HG03139 (cell line): ENCODE measurements around the gene ZC3H12C.

Experiments
- ATAC-seq: cut with Tn5 transposase; IDR thresholded peaks from one replicate; pipeline ENCODE4 v1.9.1; 2021; ENCODE audit not compliant: unreplicated experiment

The ZC3H12C gene

GRCh38 chr11:110076371-110076965 is 16.7 kb upstream of the ZC3H12C start:
- ATAC-seq = peak; percentile 38

GRCh38 chr11:110077346-110077745 is 15.8 kb upstream of the ZC3H12C start:
- peak; percentile 17 for ATAC-seq

DNA sequence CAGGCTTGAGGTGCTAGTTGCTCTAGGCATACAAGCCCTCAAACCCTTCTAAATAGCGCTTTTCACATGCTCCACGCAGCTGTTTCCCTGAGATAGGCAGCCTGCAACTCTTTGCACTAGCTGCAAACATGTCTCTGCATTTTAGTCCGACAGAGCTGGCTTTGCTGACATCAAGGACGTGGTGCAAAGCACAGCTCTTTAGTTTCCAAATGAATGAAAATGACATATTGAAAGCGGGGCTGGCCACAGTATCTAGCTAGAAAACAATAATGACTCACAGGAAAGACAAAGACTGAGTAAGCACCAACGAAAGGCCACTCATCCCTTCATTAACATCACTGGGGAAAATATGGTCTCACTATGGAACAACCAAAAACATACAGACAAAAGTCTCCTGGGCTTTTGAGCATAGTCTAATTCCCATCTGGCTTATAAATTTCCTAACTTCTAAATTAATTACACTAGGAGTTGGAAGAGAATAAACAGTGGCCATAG is 15.3 kb upstream of the ZC3H12C start:
- peak; percentile 78 for ATAC-seq

DNA sequence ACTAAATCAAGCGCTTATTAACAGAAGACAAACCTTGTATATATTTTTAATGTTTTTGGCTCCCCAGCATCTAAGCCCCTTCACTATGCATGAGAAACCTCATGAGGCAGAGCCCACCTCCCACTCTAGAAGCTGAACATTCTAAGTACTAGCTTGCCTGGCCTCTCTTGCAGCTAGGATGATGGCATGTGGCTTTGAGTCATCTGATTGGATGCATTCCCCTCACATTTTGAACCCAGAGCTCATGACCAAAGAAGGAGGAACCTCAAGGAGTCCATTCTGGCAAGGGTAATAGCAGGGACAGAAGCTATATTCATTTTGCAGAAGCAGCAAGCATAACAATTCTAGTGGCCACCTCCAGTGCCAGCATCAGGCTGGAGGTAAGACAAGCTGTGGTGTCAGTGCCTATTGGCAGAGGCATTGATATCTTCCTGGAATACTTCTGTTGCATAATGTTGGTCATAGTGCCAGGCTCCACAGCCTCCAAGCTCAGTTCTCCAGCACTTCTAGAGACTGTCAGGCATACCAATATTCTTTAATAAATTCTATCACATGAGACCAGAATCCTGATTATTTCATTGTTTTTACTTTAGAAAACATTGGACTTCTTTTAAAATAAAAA is 14.2 kb upstream of the ZC3H12C start:
- no peak for ATAC-seq

DNA sequence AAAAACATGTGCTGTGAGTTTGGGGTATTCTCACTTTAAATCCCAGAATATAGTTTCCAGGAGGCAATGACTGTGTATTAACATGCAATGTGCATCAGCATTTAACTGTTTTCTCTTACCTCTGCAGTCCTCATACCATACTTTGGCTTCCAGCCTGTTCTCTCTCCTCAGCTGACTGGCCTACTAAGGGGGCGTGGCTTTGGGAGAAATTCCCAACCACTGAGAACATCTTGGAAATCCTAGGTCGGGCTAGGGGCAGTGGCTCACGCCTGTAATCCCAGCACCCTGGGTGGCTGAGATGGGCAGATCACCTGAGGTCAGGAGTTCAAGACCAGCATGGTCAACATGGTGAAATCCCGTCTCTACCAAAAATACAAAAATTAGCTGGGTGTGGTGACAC is 13.5 kb upstream of the ZC3H12C start:
- ATAC-seq = no peak

- ATAC-seq = no peak
These were observed 11.5 kb upstream of the ZC3H12C start for GRCh38 chr11:110081462-110082376.

DNA sequence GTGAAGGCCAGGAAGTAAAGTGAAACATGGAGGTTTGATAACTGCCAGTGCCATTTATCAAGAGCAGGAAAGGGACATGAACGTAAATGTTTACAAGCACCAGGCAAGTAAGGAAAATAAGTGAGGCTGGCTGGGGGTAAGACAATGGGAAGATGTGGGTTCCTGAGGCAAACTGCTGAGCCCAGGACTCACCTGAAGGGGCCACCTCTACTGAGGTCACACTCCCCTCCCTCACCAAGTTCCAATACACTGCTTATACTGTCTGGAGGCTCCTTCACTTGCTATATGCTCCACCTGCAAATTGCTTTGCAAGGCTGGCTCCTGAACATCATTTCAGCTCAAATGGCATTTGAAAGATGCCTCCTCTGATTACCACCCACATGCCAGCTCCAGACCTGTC is 10.3 kb upstream of the ZC3H12C start:
- ATAC-seq = no peak

DNA sequence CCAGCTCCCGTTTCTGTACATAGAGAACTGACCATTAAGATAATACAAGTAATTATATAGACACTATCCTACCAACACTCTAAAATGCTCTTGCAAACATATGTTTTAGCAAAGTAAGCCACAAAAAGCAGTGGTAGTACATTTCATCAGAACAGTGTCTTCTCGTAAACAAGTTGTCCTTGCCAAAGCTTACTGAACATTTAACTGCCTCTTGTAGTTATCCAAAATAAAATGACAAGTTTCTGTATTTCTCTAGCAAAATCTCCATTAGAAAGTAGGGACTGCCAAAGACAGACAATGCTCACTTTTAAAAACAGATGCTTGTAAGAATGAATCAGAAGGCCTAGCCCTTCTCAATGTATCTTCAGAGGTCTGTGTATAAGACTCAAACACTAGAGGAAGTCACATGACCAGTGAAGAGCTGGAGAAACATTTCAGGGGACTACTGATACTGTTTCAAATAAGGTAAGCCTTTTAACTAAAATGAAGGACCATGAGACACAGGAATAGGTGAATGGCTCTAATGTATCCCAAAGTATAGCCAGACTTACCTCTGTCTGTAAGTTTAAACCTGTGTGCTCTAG is 7.8 kb upstream of the ZC3H12C start:
- ATAC-seq = no peak

DNA sequence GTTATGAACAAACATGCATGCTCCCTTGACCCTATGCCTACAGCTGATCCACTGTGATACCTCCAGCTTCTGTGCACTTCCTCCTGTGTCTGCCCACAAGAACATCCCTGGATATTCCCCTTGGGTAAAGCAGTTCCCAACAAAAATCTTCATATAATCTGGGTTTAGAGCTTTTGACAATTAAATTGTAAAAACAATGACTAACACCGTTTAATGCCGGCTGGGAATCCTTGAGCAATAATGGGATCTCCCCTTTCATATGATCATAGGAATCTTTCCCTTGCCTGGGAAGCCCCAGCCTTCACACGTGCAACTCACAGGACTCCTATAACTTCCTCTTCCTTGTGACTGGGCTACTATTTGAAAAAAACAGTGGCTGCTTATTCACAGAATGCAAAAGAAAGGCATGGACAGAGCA is 6.3 kb upstream of the ZC3H12C start:
- ATAC-seq = no peak

GRCh38 chr11:110087812-110088534 is 5.2 kb upstream of the ZC3H12C start:
- ATAC-seq = no peak

DNA sequence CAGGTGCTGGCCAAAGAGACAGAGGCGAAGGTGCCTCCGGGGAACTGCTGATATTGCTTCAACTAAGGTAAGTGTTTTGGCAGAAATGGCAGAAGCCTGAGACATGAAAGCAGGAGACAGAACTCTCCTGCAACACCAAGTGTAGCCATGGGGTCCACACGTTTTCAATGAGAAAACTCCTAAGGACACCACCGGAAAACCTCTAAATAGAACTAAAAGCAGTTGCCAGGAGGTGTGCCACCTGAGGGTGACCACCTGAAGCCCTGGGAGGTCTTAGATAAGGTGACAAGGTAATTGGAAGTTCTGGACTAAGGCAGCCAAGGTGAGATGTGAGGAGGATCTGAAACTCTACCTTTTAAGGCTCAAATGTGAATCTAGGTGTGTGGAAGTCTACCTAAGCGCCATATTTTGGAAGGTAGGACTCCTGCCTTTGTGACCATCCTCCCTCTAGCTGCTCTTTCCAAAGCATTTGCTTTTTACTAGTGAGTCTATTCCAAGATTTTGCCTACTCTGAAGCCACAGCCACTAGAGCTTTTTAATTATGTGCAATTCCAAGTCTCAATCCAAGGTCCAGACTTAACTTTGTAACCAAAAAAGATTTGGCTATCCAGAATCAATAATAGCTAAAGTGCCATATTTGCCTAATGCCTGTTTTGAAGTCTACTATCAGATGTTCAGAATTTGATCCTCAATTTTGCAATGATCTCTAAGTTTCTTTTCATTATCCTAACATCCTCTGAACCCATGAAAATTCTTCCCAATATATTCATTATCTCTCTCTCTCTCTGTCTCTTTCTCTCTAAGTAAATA is 4.5 kb upstream of the ZC3H12C start:
- ATAC-seq = no peak

- ATAC-seq = no peak
These were observed 3.4 kb upstream of the ZC3H12C start for GRCh38 chr11:110089617-110090282.

DNA sequence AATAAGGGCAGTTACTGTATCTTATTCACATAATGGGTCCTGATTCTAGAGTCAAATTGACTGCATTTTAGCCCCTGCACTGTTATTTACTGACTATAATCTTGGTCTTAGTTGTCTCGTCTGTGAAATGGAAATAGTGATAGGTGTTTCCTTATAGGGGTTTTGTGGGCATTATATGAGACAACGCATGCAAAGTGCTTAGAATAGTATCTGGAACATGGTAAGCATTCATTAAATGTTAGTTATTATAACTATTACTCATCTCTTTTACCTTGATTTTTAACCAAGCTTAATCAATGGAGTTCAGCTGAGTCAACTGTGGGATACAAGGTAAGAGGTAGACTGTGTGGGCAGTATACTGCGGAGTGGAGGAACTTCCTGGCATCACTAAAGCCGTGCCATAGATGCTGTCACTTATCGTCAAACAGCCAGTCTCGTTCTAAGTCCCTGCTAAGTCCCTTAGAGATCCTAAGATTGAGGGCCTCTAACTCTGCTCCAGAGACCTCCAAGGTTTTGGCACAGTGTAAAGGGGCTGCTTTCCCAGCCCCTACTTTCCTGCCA is 2.6 kb upstream of the ZC3H12C start:
- ATAC-seq = no peak

DNA sequence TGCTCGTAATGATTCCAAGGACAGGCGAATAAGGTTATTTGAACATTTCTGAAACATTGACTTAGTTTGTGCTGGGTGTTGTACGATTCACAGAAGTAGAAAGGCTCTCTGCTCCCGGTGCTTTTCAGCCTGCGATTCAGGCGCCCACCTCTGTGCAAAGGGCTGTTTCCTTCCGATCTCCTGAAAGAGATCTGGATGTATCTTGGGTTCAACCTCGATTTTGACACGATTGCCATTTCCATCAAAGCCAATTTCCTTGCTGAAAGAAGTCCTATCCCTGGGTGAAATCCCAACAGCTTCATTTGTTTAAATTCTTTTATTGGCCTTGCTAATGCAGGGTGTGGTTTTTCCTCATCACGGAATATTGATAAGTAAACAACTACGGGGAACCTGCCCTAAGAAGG is 1.1 kb upstream of the ZC3H12C start:
- ATAC-seq = no peak

DNA sequence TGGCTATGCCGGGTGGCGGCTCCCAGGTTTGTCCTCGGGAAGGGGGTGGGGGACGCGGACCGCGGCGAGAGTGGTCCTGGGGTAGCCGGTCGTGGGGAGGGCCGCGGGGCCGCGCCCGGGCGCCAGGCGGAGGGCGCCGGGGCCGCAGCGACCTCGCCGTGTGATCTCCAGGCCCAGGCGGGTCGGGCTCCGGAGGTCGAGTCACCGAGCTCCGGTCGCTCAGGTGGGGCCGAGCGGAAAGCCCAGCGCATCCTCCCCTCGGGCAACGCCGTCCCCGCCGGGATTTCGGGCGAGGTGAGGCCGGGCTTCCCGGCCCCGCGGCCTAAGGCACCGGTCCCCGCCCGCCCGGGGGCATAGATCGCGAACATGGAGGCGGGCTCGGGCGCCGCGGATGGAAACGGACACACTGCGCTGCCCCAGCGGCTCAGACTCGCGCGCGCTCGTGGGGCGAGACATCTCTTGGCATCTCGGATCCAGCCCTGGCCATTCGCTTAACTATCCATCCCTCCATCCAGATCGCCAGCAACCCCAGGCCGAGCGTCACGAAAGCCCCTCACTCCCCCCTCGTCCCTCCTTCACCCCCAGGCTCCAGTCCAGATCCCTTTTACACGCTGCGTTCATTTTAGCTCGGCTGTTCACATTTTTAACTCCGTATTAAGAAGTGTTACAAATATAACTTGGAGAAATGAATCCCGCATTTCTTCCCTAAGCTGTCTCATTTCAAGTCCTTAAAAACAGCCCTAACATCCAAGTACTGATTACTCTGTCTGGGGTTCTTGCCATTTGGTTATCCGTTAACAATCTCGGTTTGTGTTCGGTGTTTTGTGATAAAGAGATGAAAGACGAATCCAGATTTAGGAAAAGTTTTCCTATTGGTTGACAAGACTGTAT is 460 bp downstream of the ZC3H12C start:
- peak; percentile 13 for ATAC-seq

DNA sequence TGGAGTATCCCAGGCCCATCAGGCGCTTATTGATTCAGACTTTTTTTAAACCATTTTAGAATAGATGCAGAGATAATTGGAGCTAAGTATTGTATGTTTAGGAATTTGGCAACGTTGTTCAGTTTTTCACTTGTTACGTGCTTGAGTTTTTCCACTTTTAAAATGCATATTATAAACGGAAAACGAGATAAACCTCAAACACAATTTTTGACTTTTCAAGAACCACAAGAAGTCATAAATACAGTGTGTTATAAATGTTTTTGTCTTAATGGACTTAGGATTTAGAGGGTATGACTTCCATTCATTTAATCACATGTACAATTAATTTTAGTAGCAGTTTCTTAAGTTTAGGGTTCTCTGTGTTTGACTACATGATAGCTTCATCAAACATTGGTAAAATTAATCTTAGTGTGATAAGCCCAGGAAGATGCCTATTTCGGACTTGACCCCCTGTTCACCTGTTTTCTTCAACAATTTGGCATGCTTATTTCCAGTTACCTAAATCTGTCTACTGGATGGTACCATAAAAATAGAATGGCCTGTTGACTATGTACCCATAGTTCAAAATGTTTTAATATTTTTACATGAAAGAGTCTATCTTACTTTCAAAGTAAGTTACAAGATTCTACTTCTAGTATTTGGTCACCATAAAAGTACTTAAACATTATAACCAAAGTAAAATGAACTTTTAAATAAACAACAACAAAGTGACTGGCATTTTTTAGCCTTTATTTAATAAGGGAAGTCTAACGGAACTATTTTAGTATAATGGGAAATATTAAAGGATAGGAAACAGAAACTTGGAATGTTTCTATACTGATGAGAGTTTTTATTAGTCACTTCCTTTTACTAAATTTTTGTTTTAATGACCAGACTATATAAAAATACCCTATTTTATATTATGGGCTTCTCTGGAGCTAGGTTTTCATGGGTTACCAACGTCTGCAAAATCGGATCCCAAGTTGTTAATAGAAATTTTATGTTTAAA is 1.4 kb downstream of the ZC3H12C start:
- ATAC-seq = no peak

GRCh38 chr11:110095554-110095953 is 2.4 kb downstream of the ZC3H12C start:
- no peak for ATAC-seq
